22Rv1 (cell line): ENCODE results near the gene CBFA2T2.
"Not testable (repeated sequence)": the region's sequence is repeated elsewhere in the genome, so short reads cannot be mapped to it uniquely, and the experiment has no call there.

ENCODE experiments used
- H3K27ac ChIP-seq: fragments of 450-650 bp; 2 replicates; pipeline ENCODE4 v1.5.1; 2017
- ZFX ChIP-seq: fragments of 450-650 bp; IDR thresholded peaks from 2 replicates; pipeline ENCODE4 v1.6.1; 2017; ENCODE audit warnings: antibody characterized with exemption, borderline replicate concordance
- TF ChIP-seq, protein P1 (sequence below): fragments of 450-650 bp; IDR thresholded peaks from 2 replicates; pipeline ENCODE4 v1.5.1; 2017; ENCODE audit warnings: mild to moderate bottlenecking

The CBFA2T2 gene

DNA sequence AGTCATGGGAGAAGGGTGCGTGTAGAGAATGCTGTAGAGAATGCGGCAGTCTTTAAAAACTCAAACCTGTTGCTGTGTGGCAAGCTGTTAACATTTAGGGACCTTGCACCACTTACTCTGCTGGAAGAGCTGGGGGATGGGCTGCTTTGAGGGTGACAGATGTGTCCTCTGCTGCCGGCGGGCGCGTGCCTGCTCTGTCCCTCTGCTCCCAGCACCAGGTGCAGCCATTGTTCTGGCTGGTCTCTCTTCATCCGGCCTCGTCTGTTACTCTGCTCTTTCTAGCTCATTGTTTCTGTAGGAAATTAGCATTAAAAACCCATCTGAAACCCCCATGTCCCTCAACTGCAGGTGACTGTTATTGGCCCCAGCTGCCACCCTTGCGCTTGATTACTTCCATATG lies 78.5 kb downstream of the CBFA2T2 start:
- TF ChIP-seq ZFX = no peak
- TF ChIP-seq, protein P1, sequence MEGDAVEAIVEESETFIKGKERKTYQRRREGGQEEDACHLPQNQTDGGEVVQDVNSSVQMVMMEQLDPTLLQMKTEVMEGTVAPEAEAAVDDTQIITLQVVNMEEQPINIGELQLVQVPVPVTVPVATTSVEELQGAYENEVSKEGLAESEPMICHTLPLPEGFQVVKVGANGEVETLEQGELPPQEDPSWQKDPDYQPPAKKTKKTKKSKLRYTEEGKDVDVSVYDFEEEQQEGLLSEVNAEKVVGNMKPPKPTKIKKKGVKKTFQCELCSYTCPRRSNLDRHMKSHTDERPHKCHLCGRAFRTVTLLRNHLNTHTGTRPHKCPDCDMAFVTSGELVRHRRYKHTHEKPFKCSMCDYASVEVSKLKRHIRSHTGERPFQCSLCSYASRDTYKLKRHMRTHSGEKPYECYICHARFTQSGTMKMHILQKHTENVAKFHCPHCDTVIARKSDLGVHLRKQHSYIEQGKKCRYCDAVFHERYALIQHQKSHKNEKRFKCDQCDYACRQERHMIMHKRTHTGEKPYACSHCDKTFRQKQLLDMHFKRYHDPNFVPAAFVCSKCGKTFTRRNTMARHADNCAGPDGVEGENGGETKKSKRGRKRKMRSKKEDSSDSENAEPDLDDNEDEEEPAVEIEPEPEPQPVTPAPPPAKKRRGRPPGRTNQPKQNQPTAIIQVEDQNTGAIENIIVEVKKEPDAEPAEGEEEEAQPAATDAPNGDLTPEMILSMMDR = no peak
- H3K27ac ChIP-seq = no peak overlapping the region

DNA sequence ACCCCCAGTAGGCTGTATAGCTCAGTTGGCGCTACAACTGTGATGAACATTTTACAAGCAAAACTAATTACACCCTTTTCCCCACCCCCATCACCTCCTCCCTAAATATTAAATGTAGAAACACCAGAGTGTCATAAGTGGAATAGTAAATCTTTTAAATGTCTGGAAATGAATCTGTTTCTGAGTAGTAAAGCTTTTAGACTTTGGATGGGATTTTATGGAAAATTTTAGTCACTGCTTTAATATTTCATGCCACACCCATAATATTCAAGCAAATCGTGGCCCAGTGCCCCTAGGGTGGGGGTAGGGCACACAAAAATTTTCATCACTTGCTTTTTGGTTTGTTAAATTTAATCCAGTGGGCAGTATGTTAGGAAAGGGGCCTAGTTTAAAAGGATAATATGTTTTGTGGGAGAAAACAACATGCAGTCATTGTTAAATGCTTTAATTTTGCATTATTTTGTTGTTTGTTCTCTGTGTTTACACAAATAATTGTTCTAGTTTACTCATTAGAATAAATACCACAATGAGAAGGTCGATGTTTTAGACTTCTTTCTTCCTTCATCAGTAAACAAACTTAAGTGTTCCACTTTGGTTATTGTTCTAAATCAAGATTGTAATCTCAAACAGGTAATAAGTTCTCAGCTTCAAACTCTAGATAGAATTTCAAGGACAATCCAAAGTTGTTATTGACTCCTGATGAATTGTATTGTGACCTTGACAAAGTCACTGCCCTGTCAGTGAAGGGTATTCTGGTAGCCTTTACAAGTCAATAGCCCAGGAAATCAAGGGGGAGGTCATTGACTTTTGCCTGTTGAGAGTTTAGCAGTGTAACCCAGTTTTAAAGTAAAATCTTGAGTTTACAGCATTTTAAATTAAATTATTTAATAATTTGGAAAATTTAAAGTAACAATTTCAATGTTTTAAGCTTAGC lies 79.2 kb downstream of the CBFA2T2 start:
- H3K27ac ChIP-seq = peak overlapping the region; percentile 22; the same call in 1 of the 2 replicates
- TF ChIP-seq, protein P1 = no peak
- no peak for TF ChIP-seq ZFX

DNA sequence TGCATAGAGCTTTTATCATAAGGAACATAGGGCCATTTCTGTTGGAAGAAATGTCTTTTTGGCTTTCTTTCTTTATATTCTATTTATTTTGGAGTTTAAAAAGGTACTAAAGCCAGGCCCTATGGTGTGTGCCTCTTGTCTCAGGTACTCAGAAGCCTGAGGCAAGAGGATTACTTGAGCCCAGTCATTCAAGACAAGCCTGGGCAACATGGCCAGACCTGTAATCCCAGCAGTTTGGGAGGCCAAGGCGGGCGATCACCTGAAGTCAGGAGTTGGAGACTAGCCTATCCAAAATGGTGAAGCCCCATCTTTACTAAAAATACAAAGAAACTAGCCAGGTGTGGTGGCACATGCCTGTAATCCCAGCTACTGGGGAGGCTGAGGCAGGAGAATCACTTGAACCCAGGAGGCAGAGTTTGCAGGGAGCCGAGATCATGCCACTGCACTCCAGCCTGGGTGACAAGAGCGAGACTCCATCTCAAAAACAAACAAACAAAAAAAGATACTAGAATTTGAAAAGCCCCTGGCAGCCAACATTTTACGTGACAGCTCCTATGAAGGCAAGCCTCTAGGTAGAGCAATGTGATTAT lies 80.0 kb downstream of the CBFA2T2 start:
- H3K27ac ChIP-seq = 0 out of 2 replicates have a peak overlapping the region, but pooled peaks have one; percentile 22
- TF ChIP-seq, protein P1 = no peak
- no peak for TF ChIP-seq ZFX

DNA sequence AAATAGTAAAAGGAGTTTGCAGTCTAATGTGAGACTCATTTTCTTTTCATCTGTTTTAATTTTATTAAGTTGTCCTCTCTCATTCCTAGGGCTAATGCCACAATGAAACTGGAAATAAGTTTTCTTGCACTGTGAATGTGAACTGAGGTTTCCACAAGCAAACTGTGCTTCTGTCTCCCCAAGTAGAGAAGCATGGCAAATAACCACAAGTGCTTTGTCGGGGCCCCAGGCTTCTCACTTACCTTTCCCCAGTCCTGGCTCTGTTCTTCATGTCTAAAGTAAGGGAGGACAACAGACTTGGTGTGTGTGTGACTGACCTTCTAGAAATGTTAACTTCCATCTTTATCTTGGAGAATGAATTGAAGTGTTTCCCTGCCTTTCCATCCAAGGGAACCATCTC lies 80.8 kb downstream of the CBFA2T2 start:
- H3K27ac ChIP-seq = no peak overlapping the region
- no peak for TF ChIP-seq ZFX
- TF ChIP-seq, protein P1 = no peak

DNA sequence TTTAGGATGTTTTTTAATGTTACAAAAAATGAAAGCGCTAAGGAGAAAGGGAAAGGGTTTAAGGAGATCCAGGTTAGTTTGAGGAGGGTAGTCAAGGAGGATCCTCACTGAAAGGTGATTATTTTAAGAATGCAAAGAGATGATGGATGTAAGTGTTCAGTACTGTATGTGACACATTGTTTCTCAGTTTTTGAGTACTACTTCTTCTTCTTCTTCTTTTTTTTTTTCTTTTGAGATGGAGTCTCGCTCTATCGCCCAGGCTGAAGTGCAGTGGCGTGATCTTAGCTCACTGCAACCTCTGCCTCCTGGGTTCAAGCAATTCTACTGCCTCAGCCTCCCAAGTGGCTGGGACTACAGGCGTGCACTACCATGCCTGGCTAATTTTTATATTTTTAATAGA lies 83.4 kb downstream of the CBFA2T2 start:
- not testable (repeated sequence) for H3K27ac ChIP-seq

DNA sequence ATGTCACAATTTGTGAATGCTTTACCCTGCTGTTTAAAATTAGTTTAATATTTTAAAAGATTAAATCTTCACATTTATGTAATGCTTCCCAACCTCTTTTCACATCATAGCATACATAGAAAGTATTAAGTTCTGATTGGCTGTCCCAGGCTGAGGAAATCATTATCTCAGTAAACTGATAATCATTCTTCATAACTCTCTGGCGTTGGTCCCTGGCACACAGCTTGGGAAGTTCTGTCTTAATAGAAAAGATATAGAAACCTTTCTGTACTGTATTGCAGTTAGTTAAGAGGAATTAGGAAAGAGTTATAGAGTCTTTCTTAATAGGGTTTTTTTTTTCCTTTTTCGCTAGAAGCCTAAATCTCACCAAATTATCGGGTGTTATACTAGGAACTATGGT lies 85.4 kb downstream of the CBFA2T2 start:
- TF ChIP-seq, protein P1 = no peak
- TF ChIP-seq ZFX = no peak
- H3K27ac ChIP-seq = no peak overlapping the region

DNA sequence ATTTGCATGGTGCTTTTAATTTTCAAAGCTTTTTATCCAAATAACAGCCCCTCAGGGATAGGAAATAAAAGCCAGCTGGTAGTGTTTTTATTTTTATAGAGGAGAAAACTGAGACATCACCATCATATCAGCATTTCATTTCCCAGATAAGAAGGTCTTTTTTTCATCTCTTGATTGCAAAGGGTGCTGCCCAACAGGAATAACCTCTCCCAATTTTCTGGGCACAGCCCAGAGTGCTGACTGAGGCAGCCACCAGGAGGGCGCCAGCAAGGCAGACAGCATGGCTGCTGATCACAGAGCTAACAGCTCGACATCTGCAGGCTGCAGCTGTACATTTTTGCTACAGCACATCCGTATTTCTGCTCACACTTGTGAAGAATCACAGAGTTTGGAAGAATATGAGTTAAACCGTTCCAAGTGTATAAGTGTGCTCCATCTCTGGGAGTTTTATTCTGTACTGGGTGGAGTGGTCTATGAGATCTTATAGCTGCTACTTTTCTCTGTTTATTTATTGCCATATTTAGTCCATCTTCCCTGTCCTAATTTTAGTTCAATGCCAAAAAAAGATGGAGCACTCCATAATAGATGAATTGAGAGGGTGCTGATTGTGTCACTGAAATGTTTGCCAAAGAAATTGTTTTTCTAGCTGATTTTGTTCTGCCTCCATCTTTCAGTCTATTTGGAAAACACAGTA lies 86.7 kb downstream of the CBFA2T2 start:
- H3K27ac ChIP-seq = no peak overlapping the region
- no peak for TF ChIP-seq ZFX
- TF ChIP-seq, protein P1 = peak; percentile 33
